Stimulated activated CD4-positive, alpha-beta T cell treated with anti-CD3 and anti-CD28 coated beads, Interleukin-2, amount 100 ng/mL, for 4 hours (primary cell): ENCODE data around the gene RHOA.

ENCODE experiments used
- DNase-seq: peaks from one replicate; pipeline ENCODE4 v3.0.0-alpha.2; 2020; ENCODE audit warnings: low read depth

The RHOA gene

GRCh38 chr3:49411968-49412631, at the start of gene RHOA, which contains the start of gene TCTA:
Gene RHOA, minus strand, starts transcription at chr3:49411976. Its CDS starts 36,387 bp downstream, at chr3:49375589.
Gene TCTA, plus strand, starts transcription at chr3:49412423. Its CDS starts 4 bp downstream, at chr3:49412427.
- DNase-seq: peak; percentile 98

DNA sequence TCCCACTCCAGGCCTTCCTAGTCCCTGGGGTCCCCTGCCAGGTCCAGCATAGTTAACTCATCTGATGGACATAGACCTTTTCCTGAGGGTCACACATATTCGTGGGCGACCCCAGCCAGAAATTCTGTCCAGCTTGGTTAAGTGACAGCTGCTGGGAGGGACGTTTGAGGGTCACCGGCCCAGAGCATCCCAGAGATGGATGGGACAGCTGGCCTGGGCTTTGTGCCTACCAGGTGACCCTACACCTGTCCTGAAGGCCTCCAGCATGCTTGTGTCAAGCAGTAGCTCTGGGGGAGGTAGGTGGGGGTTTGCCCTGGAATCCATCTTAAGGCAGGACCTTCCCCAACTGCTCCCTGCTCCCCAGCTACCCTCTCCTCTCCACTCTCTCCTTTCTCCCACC, 49.2 kb upstream of the RHOA start:
- no peak for DNase-seq

DNA sequence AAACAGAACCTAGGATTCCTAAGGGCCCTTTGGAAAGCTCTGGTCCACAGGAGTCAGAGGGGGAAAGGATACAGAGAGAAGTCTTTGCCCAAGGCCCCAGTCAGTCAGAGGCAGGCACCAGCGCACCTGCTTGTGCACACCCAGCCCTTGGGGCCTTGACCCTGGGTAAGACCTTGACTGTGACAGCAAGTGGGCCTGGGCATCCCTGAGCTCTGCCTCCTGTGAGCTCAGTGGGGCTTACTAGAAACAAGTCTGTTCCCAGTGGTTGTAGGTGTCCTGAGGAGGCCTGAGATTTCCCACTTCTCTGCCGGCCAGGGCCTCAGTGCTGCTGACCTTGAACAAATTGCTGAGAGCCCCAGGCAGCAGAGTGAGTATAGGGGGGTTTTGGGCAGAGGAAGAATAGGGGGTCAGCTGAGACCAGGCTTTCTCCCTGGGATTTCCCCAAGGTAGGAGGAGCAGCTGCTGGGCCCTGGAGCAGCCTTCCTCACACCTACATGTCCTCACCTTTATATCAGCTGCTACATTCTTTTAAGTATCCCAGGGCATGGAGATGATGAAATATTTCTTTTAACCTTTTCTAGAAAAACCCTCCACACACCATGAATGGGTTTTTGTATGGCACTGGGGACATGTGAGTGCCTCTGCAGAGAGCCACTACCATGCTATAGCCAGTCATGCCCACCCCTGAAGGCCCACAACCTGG, 48.6 kb upstream of the RHOA start:
- no peak for DNase-seq

DNA sequence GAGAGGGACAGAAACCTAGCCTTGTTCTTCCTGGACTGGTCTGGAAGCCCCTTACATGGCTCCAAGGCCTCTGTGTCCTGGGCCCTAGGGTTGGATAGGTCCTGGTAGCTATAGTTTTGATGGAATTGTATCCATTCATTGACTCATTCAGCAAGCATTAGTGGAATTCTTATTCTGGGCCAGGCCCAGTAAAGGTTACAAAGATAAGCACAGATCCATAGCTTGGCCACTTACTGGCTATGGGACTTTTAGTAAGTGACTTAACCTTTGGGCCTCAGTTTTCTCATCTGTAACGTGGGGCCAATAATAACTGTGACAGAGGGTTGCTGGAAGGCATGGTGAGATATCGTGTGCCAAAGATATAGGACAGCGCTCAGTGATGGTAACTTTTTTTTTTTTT, 44.7 kb upstream of the RHOA start:
- no peak for DNase-seq

DNA sequence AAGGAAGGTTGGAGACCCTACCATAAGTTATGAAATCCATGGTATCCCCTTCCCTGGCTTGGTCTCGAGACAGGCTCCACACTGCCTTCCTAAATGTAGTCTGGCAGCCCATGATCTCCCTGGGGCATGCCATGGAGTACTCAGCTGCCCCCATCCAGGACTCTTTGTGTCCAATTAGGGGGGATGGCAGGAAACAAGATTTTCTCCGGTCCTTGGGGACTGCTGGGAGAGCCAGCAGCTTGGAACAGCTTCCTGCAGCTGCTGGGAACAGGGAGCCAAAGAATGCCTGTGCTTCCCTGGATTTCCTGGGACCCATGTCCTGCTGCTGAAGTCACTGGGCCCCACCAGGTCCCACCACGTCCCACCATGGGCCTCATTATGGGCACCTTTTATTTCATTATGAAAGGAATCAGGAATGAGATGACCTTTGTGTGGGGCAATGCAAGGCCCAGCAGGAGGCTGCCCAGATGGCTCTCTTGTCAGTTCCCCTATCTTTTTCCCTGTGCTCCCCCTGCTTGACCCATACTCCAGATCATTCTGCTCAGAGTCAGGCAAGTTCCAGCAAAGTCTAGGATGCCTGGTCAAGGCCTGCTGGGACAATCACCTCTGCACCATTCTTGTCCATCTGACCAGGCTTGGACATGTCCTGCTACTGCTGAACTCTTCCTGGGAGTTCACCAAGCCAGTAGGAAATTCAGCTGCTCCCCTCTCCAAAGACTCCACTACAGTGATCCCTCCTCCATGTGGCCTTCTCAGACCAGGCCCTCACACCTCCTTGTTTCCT, 43.3 kb upstream of the RHOA start:
- DNase-seq: no peak

GRCh38 chr3:49454458-49454857, 42.7 kb upstream of the RHOA start:
- no peak for DNase-seq

DNA sequence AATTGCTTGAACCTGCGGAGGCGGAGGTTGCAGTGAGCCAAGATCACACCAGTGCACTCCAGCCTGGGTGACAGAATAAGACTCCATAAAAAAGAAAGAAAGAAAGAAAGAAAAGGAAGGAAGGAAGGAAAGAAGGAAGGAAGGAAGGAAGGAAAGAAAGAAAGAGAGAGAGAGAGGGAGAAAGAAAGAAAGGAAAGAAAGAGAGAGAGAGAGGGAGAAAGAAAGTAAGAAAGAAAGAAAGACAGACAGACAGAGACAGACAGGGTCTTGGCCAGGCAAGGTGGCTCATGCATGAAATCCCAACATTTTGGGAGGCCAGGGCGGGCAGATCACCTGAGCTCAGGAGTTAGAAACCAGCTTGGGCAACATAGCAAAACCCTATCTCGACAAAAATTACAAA, 41.8 kb upstream of the RHOA start:
- no peak for DNase-seq

GRCh38 chr3:49445391-49445790, 33.6 kb upstream of the RHOA start:
- DNase-seq: no peak

DNA sequence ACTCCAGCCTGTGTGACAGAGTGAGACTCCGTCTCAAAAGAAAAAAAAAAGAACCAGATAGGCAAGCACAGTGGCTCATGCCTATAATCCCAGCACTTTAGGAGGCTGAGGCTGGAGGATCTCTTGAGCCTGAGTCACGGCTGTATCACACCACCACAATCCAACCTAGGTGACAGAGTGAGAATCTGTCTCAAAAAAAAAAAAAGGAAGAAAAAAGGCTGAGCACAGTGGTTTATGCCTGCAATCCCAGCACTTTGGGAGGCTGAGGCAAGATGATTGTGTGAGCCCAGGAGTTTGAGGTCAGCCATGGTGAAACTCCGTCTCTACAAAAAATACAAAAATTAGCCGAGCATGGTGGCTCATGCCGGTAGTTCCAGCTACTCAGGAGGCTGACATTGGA, 23.0 kb upstream of the RHOA start:
- DNase-seq: no peak

- DNase-seq: no peak
Measured at GRCh38 chr3:49428752-49429080, 16.9 kb upstream of the RHOA start.

GRCh38 chr3:49427586-49427985, 15.8 kb upstream of the RHOA start:
- no peak for DNase-seq

- DNase-seq: no peak
Measured at GRCh38 chr3:49424816-49425215, 13.0 kb upstream of the RHOA start.

- DNase-seq: no peak
Measured at GRCh38 chr3:49422379-49423248, 10.8 kb upstream of the RHOA start, which contains the start of gene AMT. Gene AMT, minus strand, starts transcription at chr3:49422473. Its CDS starts 23 bp downstream, at chr3:49422450.

DNA sequence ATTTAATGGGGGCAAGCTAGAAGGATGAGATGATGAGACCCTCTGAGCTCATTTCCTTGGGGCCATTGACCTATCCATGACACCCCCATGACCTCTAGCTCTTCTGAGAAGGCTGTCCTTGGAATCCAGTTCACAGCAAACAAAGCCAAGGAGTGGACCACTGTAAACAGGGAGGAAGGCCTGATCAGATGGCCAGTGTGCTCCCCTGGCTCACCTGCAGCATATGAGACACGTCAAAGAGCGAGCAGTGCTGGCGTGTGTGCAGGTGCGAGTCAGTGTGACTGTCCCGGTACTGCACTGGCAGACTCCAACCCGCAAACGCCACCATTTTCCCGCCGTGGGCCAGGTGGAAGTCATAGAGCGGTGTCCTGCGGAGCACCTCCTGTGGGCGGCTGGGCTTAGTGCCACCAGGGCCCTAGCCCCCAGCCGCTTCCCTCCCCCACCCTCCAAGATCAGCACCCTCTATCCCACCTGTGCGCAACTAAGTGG, 10.2 kb upstream of the RHOA start:
- no peak for DNase-seq

DNA sequence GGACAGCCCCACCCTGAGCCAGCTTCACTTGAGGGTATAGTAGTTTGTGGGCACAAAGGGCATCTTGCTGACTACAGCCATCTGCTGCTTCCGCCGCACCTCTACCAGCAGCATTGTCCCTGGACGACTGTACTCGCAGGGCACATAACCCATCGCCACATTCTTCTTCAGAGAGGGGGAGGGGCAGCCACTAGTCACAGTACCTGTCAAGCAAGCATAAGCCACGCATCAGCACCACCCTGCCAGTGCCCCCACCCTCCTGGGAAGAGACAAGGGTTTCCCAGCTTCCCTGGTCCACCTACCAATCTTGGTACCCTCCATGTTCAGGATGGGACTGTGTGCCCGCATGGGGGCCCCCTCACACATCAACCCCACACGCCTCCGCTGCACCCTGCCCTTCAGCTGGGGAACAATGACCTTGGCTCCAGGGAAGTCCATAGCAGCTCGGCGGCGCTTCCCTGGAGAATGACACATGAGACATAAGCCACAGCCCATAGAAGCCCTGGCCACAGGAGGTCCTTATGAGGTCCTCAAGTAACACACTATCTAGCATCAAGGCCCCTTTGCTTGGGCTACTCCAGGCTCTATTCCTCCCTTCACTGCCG, 5.8 kb upstream of the RHOA start:
- DNase-seq: no peak

- no peak for DNase-seq
Measured at GRCh38 chr3:49416867-49417266, 5.1 kb upstream of the RHOA start.

DNA sequence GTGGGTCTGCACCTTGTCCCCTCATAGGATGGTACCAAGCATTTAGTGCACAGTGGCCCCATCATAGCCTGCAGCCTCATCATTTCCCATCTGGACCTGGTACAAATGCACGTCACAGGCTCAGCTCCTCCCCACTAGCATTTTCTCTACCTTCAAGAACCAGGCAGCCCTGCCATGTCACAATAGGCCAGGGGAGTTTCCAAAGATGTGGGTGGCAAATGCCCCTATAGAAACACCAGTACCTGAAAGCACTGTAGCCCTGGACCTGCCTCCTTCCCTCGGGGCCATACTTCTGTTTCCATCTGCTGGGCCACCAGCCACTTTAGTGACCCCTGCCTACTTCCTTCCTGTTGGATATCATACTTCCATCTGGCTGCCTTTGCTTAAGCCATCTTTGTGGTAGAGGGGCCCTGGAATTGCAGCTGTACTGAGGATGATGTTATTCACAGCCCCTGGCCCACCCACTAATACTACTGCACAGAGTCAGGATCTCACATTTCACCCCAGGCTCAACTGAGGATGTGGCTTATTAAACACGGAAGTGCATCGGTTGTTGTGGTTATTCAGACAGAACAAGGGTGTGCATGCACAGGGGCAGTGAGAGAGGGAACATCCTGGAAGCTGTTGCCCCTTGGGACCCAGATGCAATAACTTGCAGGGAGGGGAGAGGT, 4.3 kb upstream of the RHOA start:
- peak; percentile 55 for DNase-seq

DNA sequence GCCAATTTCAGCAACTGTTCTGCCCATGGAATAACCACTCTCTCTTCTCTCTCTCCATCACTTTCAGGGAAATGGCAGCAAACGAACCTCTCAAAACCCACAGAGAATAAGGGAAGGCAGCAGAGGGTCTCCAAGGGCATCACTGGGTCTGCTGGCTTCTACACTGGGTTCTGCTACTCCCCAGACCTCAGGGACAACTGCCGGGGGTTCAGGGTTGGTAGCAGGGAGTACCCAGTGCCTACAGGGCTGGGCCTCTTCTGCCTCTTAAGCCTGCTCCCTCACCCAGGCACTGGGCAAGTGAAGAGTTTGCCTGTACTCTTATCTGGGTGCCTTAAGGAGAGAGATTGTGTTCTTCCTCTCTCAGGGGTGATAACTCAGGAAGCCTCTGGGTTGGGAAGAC, 3.0 kb upstream of the RHOA start:
- no peak for DNase-seq

- no peak for DNase-seq
Measured at GRCh38 chr3:49413338-49413734, 1.6 kb upstream of the RHOA start.

- DNase-seq: no peak
Measured at GRCh38 chr3:49412632-49413337, 1.0 kb upstream of the RHOA start.
